Epithelial cell of proximal tubule (primary cell): ENCODE data around the gene SBNO2. TPM values are rescaled to one million over a fixed set of nuclear protein-coding genes. Genes with fewer than 3 reads are reported as not detected.
"Not testable (repeated sequence)": the region's sequence is repeated elsewhere in the genome, so short reads cannot be mapped to it uniquely, and the experiment has no call there.

Experiments
- DNase-seq: peaks from one replicate; pipeline ENCODE4 v3.0.0-alpha.2; 2011; ENCODE audit warnings: low read depth
- H3K4me3 ChIP-seq: 2 replicates; pipeline ENCODE4 v1.5.1; 2011; ENCODE audit warnings: low read depth, mild to moderate bottlenecking, low read length
- total RNA-seq: library from RNA; depleted of rRNA; stranded (reverse); fragments of >200 nt; gene quantifications from 2 replicates; pipeline ENCODE4 v1.2.3, GENCODE V29; 2015
- TF ChIP-seq, protein P1 (sequence below): conservative IDR thresholded peaks from 2 replicates; pipeline ENCODE4 v1.5.1; 2012; ENCODE audit warnings: low read depth, mild to moderate bottlenecking, low read length

Gene SBNO2
- total RNA-seq, 1 donor from 2014 or later: 56.2 TPM

DNA sequence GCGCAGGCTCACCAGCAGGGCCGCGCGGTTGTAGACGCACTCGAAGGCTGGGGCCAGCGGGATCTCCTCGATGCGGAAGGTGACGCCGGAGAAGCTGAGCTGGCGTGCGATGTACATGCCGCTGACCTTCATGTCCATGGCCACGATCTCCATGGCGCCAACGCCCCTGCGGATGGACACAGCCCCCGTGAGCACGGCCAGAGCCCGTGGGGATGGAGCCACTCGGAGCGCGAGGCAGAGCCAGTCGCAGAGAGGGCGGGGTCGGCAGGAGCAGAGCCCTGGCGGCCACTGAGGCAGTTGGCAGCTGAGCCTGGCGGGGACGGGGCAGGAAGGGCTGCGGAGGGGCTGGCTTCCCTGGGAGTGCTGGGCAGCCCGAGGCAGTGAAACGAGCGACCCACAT is 55.1 kb downstream of the SBNO2 start:
- DNase-seq: no peak
- TF ChIP-seq, protein P1, sequence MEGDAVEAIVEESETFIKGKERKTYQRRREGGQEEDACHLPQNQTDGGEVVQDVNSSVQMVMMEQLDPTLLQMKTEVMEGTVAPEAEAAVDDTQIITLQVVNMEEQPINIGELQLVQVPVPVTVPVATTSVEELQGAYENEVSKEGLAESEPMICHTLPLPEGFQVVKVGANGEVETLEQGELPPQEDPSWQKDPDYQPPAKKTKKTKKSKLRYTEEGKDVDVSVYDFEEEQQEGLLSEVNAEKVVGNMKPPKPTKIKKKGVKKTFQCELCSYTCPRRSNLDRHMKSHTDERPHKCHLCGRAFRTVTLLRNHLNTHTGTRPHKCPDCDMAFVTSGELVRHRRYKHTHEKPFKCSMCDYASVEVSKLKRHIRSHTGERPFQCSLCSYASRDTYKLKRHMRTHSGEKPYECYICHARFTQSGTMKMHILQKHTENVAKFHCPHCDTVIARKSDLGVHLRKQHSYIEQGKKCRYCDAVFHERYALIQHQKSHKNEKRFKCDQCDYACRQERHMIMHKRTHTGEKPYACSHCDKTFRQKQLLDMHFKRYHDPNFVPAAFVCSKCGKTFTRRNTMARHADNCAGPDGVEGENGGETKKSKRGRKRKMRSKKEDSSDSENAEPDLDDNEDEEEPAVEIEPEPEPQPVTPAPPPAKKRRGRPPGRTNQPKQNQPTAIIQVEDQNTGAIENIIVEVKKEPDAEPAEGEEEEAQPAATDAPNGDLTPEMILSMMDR: no peak
- H3K4me3 ChIP-seq: no peak overlapping the region

DNA sequence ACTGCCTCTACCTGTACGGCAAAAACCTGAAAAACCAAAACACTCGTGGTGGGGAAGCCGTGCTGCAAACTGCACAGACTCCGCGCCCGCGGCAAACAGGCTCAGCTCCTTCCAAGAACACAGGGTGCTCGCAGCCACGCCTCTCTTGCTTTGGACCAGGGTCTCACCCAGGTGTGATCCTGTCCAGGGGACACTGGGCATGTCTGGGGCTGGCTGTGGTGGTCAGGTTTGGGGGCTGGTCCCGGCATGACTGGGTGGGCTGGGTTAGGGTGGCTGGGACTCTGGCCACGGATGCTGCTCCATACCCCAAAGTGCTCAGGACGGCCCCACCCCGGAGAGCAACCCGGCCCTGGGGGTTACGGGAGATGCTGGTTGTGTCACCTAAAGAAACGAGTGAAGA is 56.4 kb downstream of the SBNO2 start:
- DNase-seq: no peak
- TF ChIP-seq, protein P1: no peak
- H3K4me3 ChIP-seq: no peak overlapping the region

- no peak overlapping the region for H3K4me3 ChIP-seq
- no peak for DNase-seq
- TF ChIP-seq, protein P1: no peak
These were observed 57.1 kb downstream of the SBNO2 start for GRCh38 chr19:1116726-1117581.

GRCh38 chr19:1115646-1116420 is 58.2 kb downstream of the SBNO2 start:
- H3K4me3 ChIP-seq: no peak overlapping the region
- DNase-seq: no peak
- TF ChIP-seq, protein P1: no peak

DNA sequence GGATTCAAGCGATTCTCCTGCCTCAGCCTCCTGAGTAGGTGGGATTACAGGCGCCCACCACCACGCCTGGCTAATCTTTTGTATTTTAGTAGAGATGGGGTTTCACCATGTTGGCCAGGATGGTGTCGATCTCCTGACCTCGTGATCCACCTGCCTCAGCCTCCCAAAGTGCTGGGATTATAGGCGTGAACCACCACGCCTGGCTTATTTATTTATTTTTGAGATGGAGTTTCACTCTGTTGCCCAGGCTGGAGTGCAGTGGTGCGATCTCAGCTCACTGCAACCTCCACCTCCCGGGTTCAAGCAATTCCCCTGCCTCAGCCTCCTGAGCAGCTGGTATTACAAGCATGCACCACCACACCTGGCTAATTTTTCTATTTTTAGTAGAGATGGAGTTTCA is 59.3 kb downstream of the SBNO2 start:
- not testable (repeated sequence) for DNase-seq, H3K4me3 ChIP-seq

GRCh38 chr19:1113986-1114483 is 60.0 kb downstream of the SBNO2 start:
- TF ChIP-seq, protein P1: no peak
- no peak for DNase-seq
- no peak overlapping the region for H3K4me3 ChIP-seq

- TF ChIP-seq, protein P1: peak; percentile 63
- no peak for DNase-seq
- H3K4me3 ChIP-seq: no peak overlapping the region
These were observed 60.8 kb downstream of the SBNO2 start for GRCh38 chr19:1113030-1113985.
